GM23338 (cell line): Measurements from ENCODE around the gene DTNA. TPM values are rescaled to one million over a fixed set of nuclear protein-coding genes. Genes with fewer than 3 reads are reported as not detected.

ENCODE experiments used
- ATAC-seq: fragments of 200-7000 bp; cut with Tn5 transposase; 3 replicates; pipeline ENCODE4 v1.9.1; 2020
- DNase-seq: peaks from one replicate; pipeline ENCODE4 v3.0.0-alpha.2; 2015; ENCODE audit warnings: low spot score
- H2AFZ ChIP-seq: fragments of 200-600 bp; sonication (generic); 2 replicates; pipeline ENCODE4 v1.8.0; 2016; ENCODE audit warnings: antibody characterized with exemption, mild to moderate bottlenecking, moderate library complexity
- H3F3A ChIP-seq: fragments of 200-600 bp; sonication (generic); replicated peaks from 2 replicates; pipeline ENCODE4 v1.8.0; 2017; ENCODE audit warnings: antibody characterized with exemption, mixed run types, low read depth
- H3K27ac ChIP-seq: fragments of 200-600 bp; sonication (generic); 2 replicates; pipeline ENCODE4 v1.6.1; 2016; ENCODE audit warnings: low read depth
- H3K27me3 ChIP-seq: fragments of 200-600 bp; sonication (generic); 2 replicates; pipeline ENCODE4 v1.8.0; 2016; ENCODE audit warnings: mild to moderate bottlenecking, mixed run types, moderate library complexity; ENCODE audit not compliant: insufficient read depth
- H3K36me3 ChIP-seq: fragments of 200-600 bp; sonication (generic); 2 replicates; pipeline ENCODE4 v1.8.0; 2016; ENCODE audit warnings: mild to moderate bottlenecking; ENCODE audit not compliant: insufficient read depth
- H3K4me1 ChIP-seq: fragments of 200-600 bp; sonication (generic); 2 replicates; pipeline ENCODE4 v1.8.0; 2016; ENCODE audit warnings: mild to moderate bottlenecking, moderate library complexity; ENCODE audit not compliant: insufficient read depth
- H3K4me2 ChIP-seq: fragments of 200-600 bp; sonication (generic); 2 replicates; pipeline ENCODE4 v1.7.1; 2017; ENCODE audit warnings: mixed run types
- H3K4me3 ChIP-seq: fragments of 200-600 bp; sonication (generic); 2 replicates; pipeline ENCODE4 v1.6.1; 2016; ENCODE audit warnings: mixed run types
- H3K79me2 ChIP-seq: fragments of 200-600 bp; sonication (generic); replicated peaks from 2 replicates; pipeline ENCODE4 v1.8.0; 2017; ENCODE audit warnings: mild to moderate bottlenecking; ENCODE audit not compliant: insufficient read depth
- H3K9me2 ChIP-seq: fragments of 200-600 bp; sonication (generic); 2 replicates; pipeline ENCODE4 v1.8.0; 2017; ENCODE audit not compliant: insufficient read depth
- H4K20me1 ChIP-seq: fragments of 200-600 bp; sonication (generic); replicated peaks from 2 replicates; pipeline ENCODE4 v1.8.0; 2017; ENCODE audit warnings: mild to moderate bottlenecking; ENCODE audit not compliant: insufficient read depth
- H3K27ac Mint-ChIP-seq: 2 replicates; pipeline ENCODE4 v1.8.0; 2020; ENCODE audit warnings: inconsistent platforms, mild to moderate bottlenecking, moderate library complexity, mixed read lengths
- H3K27me3 Mint-ChIP-seq: 3 replicates; pipeline ENCODE4 v1.8.0; 2022; ENCODE audit warnings: low read depth, mild to moderate bottlenecking, moderate library complexity, mixed read lengths, inconsistent platforms; ENCODE audit not compliant: insufficient read depth, poor library complexity
- H3K36me3 Mint-ChIP-seq: 3 replicates; pipeline ENCODE4 v1.8.0; 2021; ENCODE audit warnings: low read depth, mild to moderate bottlenecking, inconsistent platforms, moderate library complexity, mixed read lengths
- H3K4me1 Mint-ChIP-seq: 3 replicates; pipeline ENCODE4 v1.8.0; 2020; ENCODE audit warnings: mild to moderate bottlenecking, inconsistent platforms, mixed read lengths
- H3K4me3 Mint-ChIP-seq: 3 replicates; pipeline ENCODE4 v1.8.0; 2021; ENCODE audit warnings: moderate library complexity, mild to moderate bottlenecking, inconsistent platforms, mixed read lengths
- H3K9me3 Mint-ChIP-seq: 3 replicates; pipeline ENCODE4 v1.8.0; 2020; ENCODE audit warnings: moderate library complexity, mild to moderate bottlenecking, inconsistent platforms, mixed read lengths
- CREB1 ChIP-seq: fragments of 250-450 bp; sonication (Bioruptor Pico); IDR thresholded peaks from 2 replicates; pipeline ENCODE4 v1.5.0; 2020; ENCODE audit warnings: low read depth, mild to moderate bottlenecking, moderate library complexity
- CTCF ChIP-seq, 2 experiments: fragments of 200-600 bp in 1 of 2; sonication (generic) in 1 of 2; conservative IDR thresholded peaks; 2 replicates each; pipeline versions ENCODE4 v1.5.1 to v1.6.1; 2016 to 2017; ENCODE audit warnings: antibody characterized with exemption in 2 of 2, low read depth in 2 of 2, mild to moderate bottlenecking in 2 of 2, moderate library complexity in 1 of 2
- ETS1 ChIP-seq: IDR thresholded peaks from 2 replicates; pipeline ENCODE4 v1.6.1; 2016; ENCODE audit warnings: antibody characterized with exemption
- EZH2 ChIP-seq: fragments of 200-600 bp; sonication (generic); IDR thresholded peaks from one replicate; pipeline ENCODE4 v1.8.0; 2017; ENCODE audit warnings: antibody characterized with exemption, mild to moderate bottlenecking, low read depth; ENCODE audit not compliant: unreplicated experiment
- EZH2phosphoT487 ChIP-seq: fragments of 200-600 bp; sonication (generic); IDR thresholded peaks from one replicate; pipeline ENCODE4 v1.8.1; 2018; ENCODE audit warnings: antibody characterized with exemption; ENCODE audit not compliant: unreplicated experiment
- JUNB ChIP-seq: IDR thresholded peaks from one replicate; pipeline ENCODE4 v1.6.1; 2016; ENCODE audit warnings: antibody characterized with exemption; ENCODE audit not compliant: unreplicated experiment
- NANOG ChIP-seq: IDR thresholded peaks from 2 replicates; pipeline ENCODE4 v1.6.1; 2016; ENCODE audit warnings: antibody characterized with exemption, borderline replicate concordance
- POLR2AphosphoS5 ChIP-seq: IDR thresholded peaks from 2 replicates; pipeline ENCODE4 v1.6.1; 2016; ENCODE audit warnings: antibody characterized with exemption, low read depth
- REST ChIP-seq: IDR thresholded peaks from one replicate; pipeline ENCODE4 v1.6.1; 2018; ENCODE audit warnings: antibody characterized with exemption; ENCODE audit not compliant: unreplicated experiment
- STAT1 ChIP-seq: IDR thresholded peaks from one replicate; pipeline ENCODE4 v1.6.1; 2016; ENCODE audit warnings: antibody characterized with exemption; ENCODE audit not compliant: unreplicated experiment
- ZNF114 ChIP-seq: fragments of 250-450 bp; sonication (Bioruptor Pico); IDR thresholded peaks from 2 replicates; pipeline ENCODE4 v1.5.0; 2020; ENCODE audit warnings: mild to moderate bottlenecking, moderate library complexity
- ZNF331 ChIP-seq: fragments of 250-450 bp; sonication (Bioruptor Pico); IDR thresholded peaks from 2 replicates; pipeline ENCODE4 v1.5.0; 2020; ENCODE audit warnings: low read depth, mild to moderate bottlenecking, moderate library complexity
- ZNF462 ChIP-seq: fragments of 250-450 bp; sonication (Bioruptor Pico); IDR thresholded peaks from 2 replicates; pipeline ENCODE4 v1.5.0; 2020; ENCODE audit warnings: mild to moderate bottlenecking, moderate library complexity
- polyA plus RNA-seq: library from polyadenylated mRNA; unstranded; fragments of >200 nt; fragmentation: Nextera tagmentation; extraction: Ambion mirVana; gene quantifications from 2 replicates; pipeline ENCODE4 v1.2.1, GENCODE V29; 2016
- total RNA-seq: library from RNA; depleted of rRNA; stranded (reverse); fragments of >200 nt; shearing (Covaris generic); gene quantifications from 2 replicates; pipeline ENCODE4 v1.2.3, GENCODE V29; 2014

DTNA gene
- total and polyA plus RNA-seq, 2 experiments from 2014 or later, result 11.5 to 25.1 TPM

- peaks cover 7% of the 10 kb centered on the region; the same call in 1 of the 2 replicates for H3K36me3 ChIP-seq
- H3K9me2 ChIP-seq, result no peaks in the 10 kb centered on the region
- no peak overlapping the region for H3K4me3 Mint-ChIP-seq
- H3K27me3 Mint-ChIP-seq, result peaks cover 2% of the 10 kb centered on the region
- H3K27ac Mint-ChIP-seq, result no peak overlapping the region
- H3K4me1 Mint-ChIP-seq, result peaks cover 22% of the 10 kb centered on the region
- TF ChIP-seq POLR2AphosphoS5 (no peak), STAT1 (no peak), NANOG (no peak), JUNB (no peak), ZNF114 (no peak), REST (no peak), ZNF462 (CRISPR knock-in tag) (no peak), ZNF331 (CRISPR knock-in tag) (no peak), EZH2phosphoT487 (no peak), ETS1 (no peak), EZH2 (no peak), CREB1 (CRISPR knock-in tag) (no peak), CTCF (conservative IDR thresholded peaks at IDR 0.05; ENCODE audit: low read depth in 2 of 2) (no peak)
- H3K4me1 ChIP-seq, result no peaks in the 10 kb centered on the region; the same call in 1 of the 2 replicates
- no peaks in the 10 kb centered on the region for H3K79me2 ChIP-seq
- H2AFZ ChIP-seq, result no peak overlapping the region
- no peaks in the 10 kb centered on the region for H3F3A ChIP-seq
- no peak overlapping the region for H3K27ac ChIP-seq
- DNase-seq (no peak), ATAC-seq (no peak)
- peaks cover 21% of the 10 kb centered on the region for H3K36me3 Mint-ChIP-seq
- H3K4me2 ChIP-seq, result no peak overlapping the region
- peaks cover 5% of the 10 kb centered on the region; the same call in 2 of the 3 replicates for H3K9me3 Mint-ChIP-seq
- H4K20me1 ChIP-seq, result no peaks in the 10 kb centered on the region
- no peak overlapping the region for H3K4me3 ChIP-seq
- no peaks in the 10 kb centered on the region for H3K27me3 ChIP-seq
These were observed 86.0 kb downstream of the DTNA start for GRCh38 chr18:34796035-34796657.
